H9 (cell line): ENCODE results near the gene SREK1IP1. TPM values are rescaled to one million over a fixed set of nuclear protein-coding genes. Genes with fewer than 3 reads are reported as not detected.

Experiments used
- DNase-seq: peaks from one replicate; pipeline ENCODE4 v3.0.0-alpha.2; 2017
- H2AFZ ChIP-seq: one replicate; pipeline ENCODE4 v1.6.1; 2013; ENCODE audit warnings: mild to moderate bottlenecking, low read length, control low read depth, moderate library complexity
- H2AK5ac ChIP-seq: 2 replicates; pipeline ENCODE4 v1.6.1; 2013; ENCODE audit warnings: low read length, control low read depth, mixed read lengths; ENCODE audit not compliant: insufficient read length
- H2BK120ac ChIP-seq: one replicate; pipeline ENCODE4 v1.6.1; 2013; ENCODE audit warnings: low read depth, mild to moderate bottlenecking, low read length, control low read depth, inconsistent platforms; ENCODE audit not compliant: poor library complexity, severe bottlenecking
- H2BK12ac ChIP-seq: 2 replicates; pipeline ENCODE4 v1.6.1; 2013; ENCODE audit warnings: low read length, control low read depth, mixed read lengths, low read depth; ENCODE audit not compliant: insufficient read length
- H2BK15ac ChIP-seq: 2 replicates; pipeline ENCODE4 v1.6.1; 2013; ENCODE audit warnings: low read depth, low read length, control low read depth
- H2BK20ac ChIP-seq: one replicate; pipeline ENCODE4 v1.6.1; 2013; ENCODE audit warnings: low read depth, mild to moderate bottlenecking, low read length, control low read depth, inconsistent platforms; ENCODE audit not compliant: poor library complexity, severe bottlenecking
- H2BK5ac ChIP-seq: 2 replicates; pipeline ENCODE4 v1.6.1; 2013; ENCODE audit warnings: low read length, control low read depth, mixed read lengths; ENCODE audit not compliant: insufficient read length
- H3K14ac ChIP-seq: 2 replicates; pipeline ENCODE4 v1.6.1; 2013; ENCODE audit warnings: low read length, control low read depth; ENCODE audit not compliant: insufficient read depth
- H3K18ac ChIP-seq: 2 replicates; pipeline ENCODE4 v1.6.1; 2013; ENCODE audit warnings: low read depth, mild to moderate bottlenecking, mixed read lengths, low read length, control low read depth; ENCODE audit not compliant: insufficient read length
- H3K23ac ChIP-seq: 2 replicates; pipeline ENCODE4 v1.6.1; 2013; ENCODE audit warnings: low read length, control low read depth, mixed read lengths, low read depth; ENCODE audit not compliant: insufficient read length
- H3K23me2 ChIP-seq: 2 replicates; pipeline ENCODE4 v1.6.1; 2013; ENCODE audit warnings: low read depth, mild to moderate bottlenecking, mixed read lengths, low read length, control low read depth; ENCODE audit not compliant: insufficient read length, poor library complexity, severe bottlenecking
- H3K27ac ChIP-seq: 2 replicates; pipeline ENCODE4 v1.5.1; 2013; ENCODE audit warnings: low read length, control low read depth, mixed read lengths, low read depth; ENCODE audit not compliant: insufficient read length
- H3K27me3 ChIP-seq: 2 replicates; pipeline ENCODE4 v1.6.1; 2013; ENCODE audit warnings: low read length, control low read depth, inconsistent platforms; ENCODE audit not compliant: insufficient read depth
- H3K4ac ChIP-seq: 2 replicates; pipeline ENCODE4 v1.6.1; 2013; ENCODE audit warnings: low read depth, mild to moderate bottlenecking, control low read depth, inconsistent platforms, low read length, moderate library complexity
- H3K4me1 ChIP-seq: 2 replicates; pipeline ENCODE4 v1.6.1; 2013; ENCODE audit warnings: low read length, control low read depth, inconsistent platforms; ENCODE audit not compliant: insufficient read depth
- H3K4me2 ChIP-seq: 2 replicates; pipeline ENCODE4 v1.6.1; 2013; ENCODE audit warnings: low read length, control low read depth, mixed read lengths; ENCODE audit not compliant: insufficient read length, insufficient read depth
- H3K56ac ChIP-seq: 2 replicates; pipeline ENCODE4 v1.6.1; 2013; ENCODE audit warnings: low read depth, mild to moderate bottlenecking, mixed read lengths, low read length, control low read depth; ENCODE audit not compliant: insufficient read length
- H3K79me1 ChIP-seq: 2 replicates; pipeline ENCODE4 v1.6.1; 2013; ENCODE audit warnings: low read depth, mild to moderate bottlenecking, moderate library complexity, low read length, control low read depth, inconsistent platforms; ENCODE audit not compliant: insufficient read depth, poor library complexity, severe bottlenecking
- H3K79me2 ChIP-seq: 2 replicates; pipeline ENCODE4 v1.6.1; 2013; ENCODE audit warnings: low read length, control low read depth, inconsistent platforms; ENCODE audit not compliant: insufficient read depth
- H3K9ac ChIP-seq: 2 replicates; pipeline ENCODE4 v1.6.1; 2013; ENCODE audit warnings: low read length, control low read depth, mixed read lengths; ENCODE audit not compliant: insufficient read length; ENCODE audit errors: extremely low read depth
- H3K9me3 ChIP-seq: one replicate; pipeline ENCODE4 v1.6.1; 2013; ENCODE audit warnings: low read depth, low read length, inconsistent platforms; ENCODE audit not compliant: control insufficient read depth
- H3T11ph ChIP-seq: one replicate; pipeline ENCODE4 v1.6.1; 2013; ENCODE audit warnings: mild to moderate bottlenecking, low read length, control low read depth, inconsistent platforms
- H4K20me1 ChIP-seq: one replicate; pipeline ENCODE4 v1.6.1; 2013; ENCODE audit not compliant: control insufficient read depth, insufficient read length, insufficient read depth
- H4K5ac ChIP-seq: 2 replicates; pipeline ENCODE4 v1.6.1; 2013; ENCODE audit warnings: low read depth, mild to moderate bottlenecking, mixed read lengths, low read length, control low read depth; ENCODE audit not compliant: insufficient read length
- H4K8ac ChIP-seq: replicated peaks from 2 replicates; pipeline ENCODE4 v1.6.1; 2013; ENCODE audit warnings: low read length, control low read depth, mixed read lengths, low read depth; ENCODE audit not compliant: insufficient read length
- H4K91ac ChIP-seq: 2 replicates; pipeline ENCODE4 v1.6.1; 2013; ENCODE audit warnings: low read depth, mild to moderate bottlenecking, moderate library complexity, mixed read lengths, low read length, control low read depth; ENCODE audit not compliant: insufficient read length
- H3K27ac Mint-ChIP-seq, 3 experiments: 2 replicates in 2 of 3; 3 replicates in 1 of 3; pipeline ENCODE4 v1.8.0; 2020 to 2021; ENCODE audit warnings: mixed read lengths in 3 of 3, mild to moderate bottlenecking in 1 of 3, moderate library complexity in 1 of 3
- H3K27me3 Mint-ChIP-seq: 2 replicates; pipeline ENCODE4 v1.8.0; 2021; ENCODE audit warnings: low read depth, mild to moderate bottlenecking, moderate library complexity, mixed read lengths
- H3K36me3 Mint-ChIP-seq, 3 experiments: 2 replicates in 2 of 3; 3 replicates in 1 of 3; pipeline ENCODE4 v1.8.0; 2020 to 2021; ENCODE audit warnings: low read depth in 3 of 3, mixed read lengths in 3 of 3; ENCODE audit not compliant: insufficient read depth in 1 of 3
- H3K4me1 Mint-ChIP-seq, 2 experiments: 2 replicates each; pipeline ENCODE4 v1.8.0; 2020; ENCODE audit warnings: mixed read lengths in 2 of 2
- H3K4me3 Mint-ChIP-seq, 2 experiments: 2 replicates in 1 of 2; 3 replicates in 1 of 2; pipeline ENCODE4 v1.8.0; 2020 to 2021; ENCODE audit warnings: mild to moderate bottlenecking in 2 of 2, mixed read lengths in 2 of 2, moderate library complexity in 1 of 2
- H3K9me3 Mint-ChIP-seq, 2 experiments: 2 replicates in 1 of 2; 3 replicates in 1 of 2; pipeline ENCODE4 v1.8.0; 2020; ENCODE audit warnings: mild to moderate bottlenecking in 2 of 2, mixed read lengths in 2 of 2, moderate library complexity in 1 of 2
- total RNA-seq: library from RNA; stranded (reverse); gene quantifications from 2 replicates; pipeline ENCODE4 v1.2.1, GENCODE V29; 2021
- TF ChIP-seq, protein P1 (sequence below): fragments of 200-600 bp; sonication (generic); conservative IDR thresholded peaks from 3 replicates; pipeline ENCODE4 v1.8.0; 2021; ENCODE audit warnings: antibody characterized with exemption, mild to moderate bottlenecking

SREK1IP1 gene
- total RNA-seq, 1 experiment from 2014 or later = 28.6 TPM

- Histone ChIP-seq H3K27me3 (no peaks in the 10 kb centered on the region), H3K4me2 (no peak overlapping the region), H3K9ac (no peak overlapping the region), H4K5ac (no peak overlapping the region), H4K91ac (no peak overlapping the region), H2AFZ (no peak overlapping the region), H3K4ac (no peak overlapping the region), H3K18ac (no peak overlapping the region), H2BK15ac (no peak overlapping the region), H2BK12ac (no peak overlapping the region), H3K56ac (no peak overlapping the region), H2AK5ac (no peak overlapping the region), H2BK120ac (no peak overlapping the region), H3T11ph (no peak overlapping the region), H3K27ac (no peak overlapping the region), H3K23me2 (no peaks in the 10 kb centered on the region), H3K79me2 (no peaks in the 10 kb centered on the region), H4K8ac (no peak overlapping the region), H3K9me3 (no peaks in the 10 kb centered on the region), H4K20me1 (no peaks in the 10 kb centered on the region), H3K4me1 (no peaks in the 10 kb centered on the region; the same call in 1 of the 2 replicates), H2BK20ac (no peak overlapping the region), H3K14ac (no peak overlapping the region), H2BK5ac (no peak overlapping the region), H3K23ac (no peak overlapping the region), H3K79me1 (no peaks in the 10 kb centered on the region)
- Mint-ChIP-seq H3K27me3 (no peaks in the 10 kb centered on the region), H3K9me3 (no peaks in the 10 kb centered on the region), H3K27ac (no peak overlapping the region), H3K36me3 (peaks cover 2 to 26% (median 19%) of the 10 kb centered on the region in 3 experiments), H3K4me3 (no peak overlapping the region), H3K4me1 (peaks cover 5 to 13% of the 10 kb centered on the region in 2 experiments)
- DNase-seq = no peak
- TF ChIP-seq, protein P1, sequence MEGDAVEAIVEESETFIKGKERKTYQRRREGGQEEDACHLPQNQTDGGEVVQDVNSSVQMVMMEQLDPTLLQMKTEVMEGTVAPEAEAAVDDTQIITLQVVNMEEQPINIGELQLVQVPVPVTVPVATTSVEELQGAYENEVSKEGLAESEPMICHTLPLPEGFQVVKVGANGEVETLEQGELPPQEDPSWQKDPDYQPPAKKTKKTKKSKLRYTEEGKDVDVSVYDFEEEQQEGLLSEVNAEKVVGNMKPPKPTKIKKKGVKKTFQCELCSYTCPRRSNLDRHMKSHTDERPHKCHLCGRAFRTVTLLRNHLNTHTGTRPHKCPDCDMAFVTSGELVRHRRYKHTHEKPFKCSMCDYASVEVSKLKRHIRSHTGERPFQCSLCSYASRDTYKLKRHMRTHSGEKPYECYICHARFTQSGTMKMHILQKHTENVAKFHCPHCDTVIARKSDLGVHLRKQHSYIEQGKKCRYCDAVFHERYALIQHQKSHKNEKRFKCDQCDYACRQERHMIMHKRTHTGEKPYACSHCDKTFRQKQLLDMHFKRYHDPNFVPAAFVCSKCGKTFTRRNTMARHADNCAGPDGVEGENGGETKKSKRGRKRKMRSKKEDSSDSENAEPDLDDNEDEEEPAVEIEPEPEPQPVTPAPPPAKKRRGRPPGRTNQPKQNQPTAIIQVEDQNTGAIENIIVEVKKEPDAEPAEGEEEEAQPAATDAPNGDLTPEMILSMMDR = no peak
These were observed 25.7 kb downstream of the SREK1IP1 start for GRCh38 chr5:64742821-64743220.
